HepG2 (cell line): Measurements from ENCODE around the gene CACNA1D.

Experiments used
- CBX1 ChIP-seq: IDR thresholded peaks from one replicate; pipeline ENCODE4 v1.6.1; 2016; ENCODE audit warnings: antibody characterized with exemption, low read depth
- CTCF ChIP-seq: sonication (generic); formaldehyde crosslinking; IDR thresholded peaks from 2 replicates; pipeline ENCODE4 v1.5.0; 2020; ENCODE audit warnings: mild to moderate bottlenecking, missing genetic modification reagents, moderate library complexity
- E2F1 ChIP-seq: sonication (generic); formaldehyde crosslinking; IDR thresholded peaks from 2 replicates; pipeline ENCODE4 v1.5.0; 2020; ENCODE audit warnings: missing genetic modification reagents
- FOSL1 ChIP-seq: sonication (generic); formaldehyde crosslinking; IDR thresholded peaks from 2 replicates; pipeline ENCODE4 v1.9.0; 2021; ENCODE audit warnings: missing genetic modification reagents, borderline replicate concordance
- MAX ChIP-seq: IDR thresholded peaks from 2 replicates; pipeline ENCODE4 v1.6.1; 2012; ENCODE audit warnings: inconsistent platforms
- MXI1 ChIP-seq: IDR thresholded peaks from 3 replicates; pipeline ENCODE4 v1.6.1; 2012; ENCODE audit warnings: low read depth, low read length, inconsistent platforms, borderline replicate concordance
- PBX2 ChIP-seq: IDR thresholded peaks from 2 replicates; pipeline ENCODE4 v1.6.1; 2016; ENCODE audit warnings: control low read depth
- POLR2A ChIP-seq, 2 experiments: IDR thresholded peaks; 2 replicates each; pipeline ENCODE4 v1.6.1; 2011; ENCODE audit warnings: low read depth in 2 of 2, low read length in 2 of 2, mild to moderate bottlenecking in 1 of 2, moderate library complexity in 1 of 2; ENCODE audit not compliant: insufficient read depth in 1 of 2
- POLR2AphosphoS2 ChIP-seq: IDR thresholded peaks from 2 replicates; pipeline ENCODE4 v1.6.1; 2011; ENCODE audit warnings: low read depth, low read length, improper control_type of control experiment
- REST ChIP-seq, 2 experiments: IDR thresholded peaks; 2 replicates each; pipeline ENCODE4 v1.6.1; 2011 to 2012; ENCODE audit warnings: low read length in 2 of 2, borderline replicate concordance in 1 of 2, low read depth in 1 of 2, mild to moderate bottlenecking in 1 of 2, moderate library complexity in 1 of 2
- TAF1 ChIP-seq: sonication (generic); formaldehyde crosslinking; IDR thresholded peaks from 2 replicates; pipeline ENCODE4 v1.4.0; 2020; ENCODE audit warnings: missing genetic modification reagents
- TBL1XR1 ChIP-seq: fragments of 150-350 bp; IDR thresholded peaks from 2 replicates; pipeline ENCODE4 v1.6.1; 2014; ENCODE audit warnings: borderline replicate concordance, low read length; ENCODE audit not compliant: partially characterized antibody
- ZBTB33 ChIP-seq: sonication (generic); formaldehyde crosslinking; IDR thresholded peaks from 2 replicates; pipeline ENCODE4 v1.4.0; 2020; ENCODE audit warnings: missing genetic modification reagents

GRCh38 chr3:53571264-53571663 lies 76.9 kb downstream of the CACNA1D start:
- TF ChIP-seq PBX2 (CRISPR knock-in tag), result no peak
- no peak for TF ChIP-seq TAF1
- no peak for TF ChIP-seq CTCF (CRISPR knock-in tag)
- TF ChIP-seq TBL1XR1, result no peak
- TF ChIP-seq ZBTB33 (CRISPR knock-in tag), result no peak
- TF ChIP-seq REST (IDR thresholded peaks at IDR 0.05; ENCODE audit: borderline replicate concordance in 1 of 2, low read depth in 1 of 2, low read length in 2 of 2), result no peak
- no peak for TF ChIP-seq E2F1 (CRISPR knock-in tag)
- TF ChIP-seq MAX, result no peak
- TF ChIP-seq POLR2A (IDR thresholded peaks at IDR 0.05; ENCODE audit: insufficient read depth in 1 of 2, low read depth in 2 of 2, low read length in 2 of 2), result no peak
- TF ChIP-seq CBX1, result no peak
- no peak for TF ChIP-seq POLR2AphosphoS2
- TF ChIP-seq MXI1, result no peak
- no peak for TF ChIP-seq FOSL1 (CRISPR knock-in tag)
